Endothelial cell (in vitro differentiated cells): Measurements from ENCODE around the gene TWF2. TPM values are rescaled to one million over a fixed set of nuclear protein-coding genes. Genes with fewer than 3 reads are reported as not detected.

Source experiments
- DNase-seq: peaks from one replicate; pipeline ENCODE4 v3.0.0; 2021; ENCODE audit warnings: low spot score
- H3K27ac Mint-ChIP-seq: one replicate; pipeline ENCODE4 v1.8.0; 2021; ENCODE audit warnings: mixed read lengths, inconsistent platforms; ENCODE audit not compliant: unreplicated experiment
- H3K27me3 Mint-ChIP-seq: one replicate; pipeline ENCODE4 v1.8.0; 2021; ENCODE audit warnings: mild to moderate bottlenecking, moderate library complexity, mixed read lengths, inconsistent platforms; ENCODE audit not compliant: unreplicated experiment
- H3K36me3 Mint-ChIP-seq: one replicate; pipeline ENCODE4 v1.8.0; 2021; ENCODE audit warnings: mild to moderate bottlenecking, low read depth, mixed read lengths, inconsistent platforms; ENCODE audit not compliant: unreplicated experiment
- H3K4me1 Mint-ChIP-seq: one replicate; pipeline ENCODE4 v1.8.0; 2021; ENCODE audit warnings: mild to moderate bottlenecking, mixed read lengths, inconsistent platforms; ENCODE audit not compliant: unreplicated experiment
- H3K4me3 Mint-ChIP-seq: one replicate; pipeline ENCODE4 v1.8.0; 2021; ENCODE audit warnings: mild to moderate bottlenecking, mixed read lengths, inconsistent platforms; ENCODE audit not compliant: unreplicated experiment
- H3K9me3 Mint-ChIP-seq: one replicate; pipeline ENCODE4 v1.8.0; 2021; ENCODE audit warnings: mixed read lengths, inconsistent platforms; ENCODE audit not compliant: unreplicated experiment
- CTCF ChIP-seq: fragments of 200-600 bp; sonication (generic); IDR thresholded peaks from one replicate; pipeline ENCODE4 v1.5.0; 2021; ENCODE audit warnings: antibody characterized with exemption; ENCODE audit not compliant: unreplicated experiment
- total RNA-seq: library from RNA; stranded (reverse); fragmentation: NEBNext Ultra II Directional; extraction: Animal tissue kit (Norgen Biotek cat#: 25700); gene quantifications from one replicate; pipeline ENCODE4 v1.2.1, GENCODE V29; 2021; ENCODE audit not compliant: unreplicated experiment

TWF2 gene
- total RNA-seq, 1 donor from 2014 or later: 85.3 TPM

GRCh38 chr3:52281981-52282801, 43.2 kb upstream of the TWF2 start:
- H3K4me1 Mint-ChIP-seq: peaks cover 30% of the 10 kb centered on the region
- H3K36me3 Mint-ChIP-seq: peaks cover 13% of the 10 kb centered on the region
- no peak for TF ChIP-seq CTCF
- no peaks in the 10 kb centered on the region for H3K9me3 Mint-ChIP-seq
- H3K27me3 Mint-ChIP-seq: peaks cover 10% of the 10 kb centered on the region
- H3K27ac Mint-ChIP-seq: peak overlapping the region; percentile 30
- no peak for DNase-seq
- no peak overlapping the region for H3K4me3 Mint-ChIP-seq

GRCh38 chr3:52280050-52280461, 41.1 kb upstream of the TWF2 start:
- Mint-ChIP-seq H3K9me3 (no peaks in the 10 kb centered on the region), H3K4me3 (no peak overlapping the region), H3K27me3 (peaks cover 10% of the 10 kb centered on the region), H3K27ac (no peak overlapping the region), H3K36me3 (peaks cover 9% of the 10 kb centered on the region), H3K4me1 (peaks cover 36% of the 10 kb centered on the region)
- TF ChIP-seq CTCF: no peak
- DNase-seq: no peak

- peak overlapping the region; percentile 75 for H3K27ac Mint-ChIP-seq
These were observed 40.6 kb upstream of the TWF2 start for GRCh38 chr3:52279596-52279995.

GRCh38 chr3:52278510-52279069, 39.6 kb upstream of the TWF2 start, which contains the start of gene WDR82:
TSS of gene WDR82 (minus strand) at chr3:52278649. CDS start at chr3:52278361, 288 bp downstream.
- peaks cover 10% of the 10 kb centered on the region for H3K27me3 Mint-ChIP-seq
- DNase-seq: peak; percentile 99
- H3K4me3 Mint-ChIP-seq: peak within 1 kb of the TSS; percentile 98
- H3K9me3 Mint-ChIP-seq: no peaks in the 10 kb centered on the region
- peaks cover 38% of the 10 kb centered on the region for H3K4me1 Mint-ChIP-seq
- TF ChIP-seq CTCF: peak; percentile 56
- peaks cover 9% of the 10 kb centered on the region for H3K36me3 Mint-ChIP-seq
- H3K27ac Mint-ChIP-seq: peak within 1 kb of the TSS; percentile 98

More at GRCh38 chr3:52279596-52279995, 40.6 kb upstream of the TWF2 start:
- no peaks in the 10 kb centered on the region for H3K9me3 Mint-ChIP-seq
- peaks cover 10% of the 10 kb centered on the region for H3K27me3 Mint-ChIP-seq
- peaks cover 9% of the 10 kb centered on the region for H3K36me3 Mint-ChIP-seq
- no peak for DNase-seq
- peaks cover 34% of the 10 kb centered on the region for H3K4me1 Mint-ChIP-seq
- TF ChIP-seq CTCF: no peak
- peak overlapping the region; percentile 97 for H3K4me3 Mint-ChIP-seq
